ENCODE data around the gene DLGAP5. TPM values are rescaled to one million over a fixed set of nuclear protein-coding genes. Genes with fewer than 3 reads are reported as not detected.

The DLGAP5 gene
- total RNA-seq, 2 donors from 2014 or later = 0.73 to 4.4 TPM

- H3K36me3 ChIP-seq = no peaks in the 10 kb centered on the region
- 100% methylated on average over 1 of the region's 1 CpG for WGBS
- no peak overlapping the region for H3K27ac ChIP-seq
- H3K9me3 ChIP-seq = no peaks in the 10 kb centered on the region
- no peaks in the 10 kb centered on the region for H3K27me3 ChIP-seq (replicated peaks; ENCODE audit: insufficient read depth)
- no peaks in the 10 kb centered on the region for H3K4me1 ChIP-seq (replicated peaks)
- TF ChIP-seq POLR2A (IDR thresholded peaks at IDR 0.05) (no peak), CTCF (IDR thresholded peaks at IDR 0.05) (no peak), POLR2AphosphoS5 (IDR thresholded peaks at IDR 0.05) (no peak)
- intact Hi-C loops (cut with DNase I) = no loop called here
- no peak overlapping the region for H3K4me3 ChIP-seq
- DNase-seq (ENCODE audit: low spot score) = no peak
Observed at GRCh38 chr14:55220230-55220629, 28.8 kb upstream of the DLGAP5 start.

- intact Hi-C loops (cut with DNase I) = loop anchor here (5.0 kb wide), 2 partner anchors 145 to 220 kb away; no protein-coding TSS in a partner anchor
- Histone ChIP-seq H3K4me3 (no peak overlapping the region), H3K27me3 (replicated peaks; ENCODE audit: insufficient read depth) (no peaks in the 10 kb centered on the region), H3K4me1 (replicated peaks) (no peaks in the 10 kb centered on the region), H3K36me3 (no peaks in the 10 kb centered on the region), H3K9me3 (no peaks in the 10 kb centered on the region), H3K27ac (no peak overlapping the region)
- no peak for TF ChIP-seq POLR2A (IDR thresholded peaks at IDR 0.05)
- TF ChIP-seq CTCF (IDR thresholded peaks at IDR 0.05) = no peak
- no peak for TF ChIP-seq POLR2AphosphoS5 (IDR thresholded peaks at IDR 0.05)
- 49% methylated on average over 10 of the region's 10 CpGs for WGBS
- no peak for DNase-seq (ENCODE audit: low spot score)
Observed at GRCh38 chr14:55212634-55213033, 21.2 kb upstream of the DLGAP5 start.

GRCh38 chr14:55207832-55208231 lies 16.4 kb upstream of the DLGAP5 start:
- no peak for DNase-seq (ENCODE audit: low spot score)
- H3K36me3 ChIP-seq = no peaks in the 10 kb centered on the region
- H3K27ac ChIP-seq = no peak overlapping the region
- intact Hi-C loops (cut with DNase I) = no loop called here
- no peaks in the 10 kb centered on the region for H3K9me3 ChIP-seq
- TF ChIP-seq POLR2A (IDR thresholded peaks at IDR 0.05) (no peak), CTCF (IDR thresholded peaks at IDR 0.05) (no peak), POLR2AphosphoS5 (IDR thresholded peaks at IDR 0.05) (no peak)
- no peaks in the 10 kb centered on the region for H3K4me1 ChIP-seq (replicated peaks)
- WGBS = 82% methylated on average over 2 of the region's 2 CpGs
- no peak overlapping the region for H3K4me3 ChIP-seq
- H3K27me3 ChIP-seq (replicated peaks; ENCODE audit: insufficient read depth) = no peaks in the 10 kb centered on the region

- intact Hi-C loops (cut with DNase I) = no loop called here
- Histone ChIP-seq H3K27me3 (replicated peaks; ENCODE audit: insufficient read depth) (no peaks in the 10 kb centered on the region), H3K4me3 (no peak overlapping the region), H3K36me3 (no peaks in the 10 kb centered on the region), H3K9me3 (no peaks in the 10 kb centered on the region), H3K4me1 (replicated peaks) (no peaks in the 10 kb centered on the region), H3K27ac (no peak overlapping the region)
- 19% methylated on average over 2 of the region's 2 CpGs for WGBS
- no peak for DNase-seq (ENCODE audit: low spot score)
- no peak for TF ChIP-seq POLR2A (IDR thresholded peaks at IDR 0.05)
- TF ChIP-seq POLR2AphosphoS5 (IDR thresholded peaks at IDR 0.05) = no peak
Observed at GRCh38 chr14:55206175-55206693, 14.8 kb upstream of the DLGAP5 start.

- no peak for TF ChIP-seq POLR2AphosphoS5 (IDR thresholded peaks at IDR 0.05)
- no peak for TF ChIP-seq POLR2A (IDR thresholded peaks at IDR 0.05)
- TF ChIP-seq CTCF (IDR thresholded peaks at IDR 0.05) = no peak
- 93% methylated on average over 17 of the region's 17 CpGs for WGBS
Observed at GRCh38 chr14:55201219-55202101, 10.1 kb upstream of the DLGAP5 start.

More at GRCh38 chr14:55201219-55202101, 10.1 kb upstream of the DLGAP5 start:
- Histone ChIP-seq H3K27ac (no peak overlapping the region), H3K9me3 (no peaks in the 10 kb centered on the region), H3K4me3 (no peak overlapping the region), H3K27me3 (replicated peaks; ENCODE audit: insufficient read depth) (no peaks in the 10 kb centered on the region), H3K4me1 (replicated peaks) (no peaks in the 10 kb centered on the region), H3K36me3 (no peaks in the 10 kb centered on the region)
- intact Hi-C loops (cut with DNase I) = no loop called here
- no peak for DNase-seq (ENCODE audit: low spot score)

Measured in prostate gland (tissue), 2 donors.